Caco-2 (cell line): Measurements from ENCODE around the gene GPM6B. TPM values are rescaled to one million over a fixed set of nuclear protein-coding genes. Genes with fewer than 3 reads are reported as not detected.

Source experiments
- BruUV-seq: library from RNA; stranded (reverse); fragments of 400-500 nt; replicated peaks from 2 replicates; lab custom pipeline; 2021; lab: Mats Ljungman, UMichigan
- CTCF ChIA-PET: fragments of 300-600 bp; sonication (Branson Sonifier 250); formaldehyde crosslinking; loops from one replicate; lab custom pipeline; 2022; ENCODE audit warnings: antibody characterized with exemption; lab: Charles Lee
- POLR2A ChIA-PET: fragments of 300-600 bp; sonication (Branson Sonifier 250); formaldehyde crosslinking; loops from one replicate; lab custom pipeline; 2022; ENCODE audit warnings: antibody characterized with exemption; lab: Charles Lee
- DNase-seq, 2 experiments: peaks; one replicate each; pipeline versions ENCODE4 v3.0.0 to v3.0.0-alpha.2; 2020 to 2022
- H3K27me3 ChIP-seq: replicated peaks from 2 replicates; pipeline ENCODE4 v1.6.0; 2011; ENCODE audit warnings: low read length; ENCODE audit not compliant: control insufficient read depth, insufficient read depth
- H3K36me3 ChIP-seq: 2 replicates; pipeline ENCODE4 v1.5.1; 2011; ENCODE audit warnings: low read length; ENCODE audit not compliant: control insufficient read depth, insufficient read depth
- H3K4me1 ChIP-seq: fragments of 250-450 bp; sonication (Bioruptor Pico); 2 replicates; pipeline ENCODE4 v1.5.1; 2020; ENCODE audit warnings: mild to moderate bottlenecking
- H3K4me3 ChIP-seq: 2 replicates; pipeline ENCODE4 v1.5.1; 2011; ENCODE audit warnings: low read depth, mild to moderate bottlenecking, control low read depth, low read length
- H3K9me3 ChIP-seq: fragments of 250-450 bp; sonication (Bioruptor Pico); 2 replicates; pipeline ENCODE4 v1.5.1; 2020; ENCODE audit warnings: mild to moderate bottlenecking, moderate library complexity
- H3K27ac Mint-ChIP-seq: one replicate; pipeline ENCODE4 v1.8.0; 2022; ENCODE audit warnings: mixed read lengths; ENCODE audit not compliant: unreplicated experiment
- H3K27me3 Mint-ChIP-seq: one replicate; pipeline ENCODE4 v1.8.0; 2022; ENCODE audit warnings: mixed read lengths; ENCODE audit not compliant: insufficient read depth, unreplicated experiment
- H3K36me3 Mint-ChIP-seq: one replicate; pipeline ENCODE4 v1.8.0; 2022; ENCODE audit warnings: mild to moderate bottlenecking, mixed read lengths; ENCODE audit not compliant: insufficient read depth, unreplicated experiment
- H3K4me1 Mint-ChIP-seq: one replicate; pipeline ENCODE4 v1.8.0; 2022; ENCODE audit warnings: low read depth, mixed read lengths; ENCODE audit not compliant: unreplicated experiment
- H3K4me3 Mint-ChIP-seq: one replicate; pipeline ENCODE4 v1.8.0; 2022; ENCODE audit warnings: mild to moderate bottlenecking, moderate library complexity, mixed read lengths; ENCODE audit not compliant: unreplicated experiment
- H3K9me3 Mint-ChIP-seq: one replicate; pipeline ENCODE4 v1.8.0; 2022; ENCODE audit warnings: mixed read lengths; ENCODE audit not compliant: unreplicated experiment
- CTCF ChIP-seq, 2 experiments: fragments of 200-600 bp in 1 of 2; IDR thresholded peaks; 1 replicate in 1 of 2; 2 replicates in 1 of 2; pipeline versions ENCODE4 v1.5.1 to v1.8.0; 2011 to 2022; ENCODE audit warnings: antibody characterized with exemption in 1 of 2, control low read depth in 1 of 2, inconsistent platforms in 1 of 2, low read depth in 1 of 2, low read length in 1 of 2, mild to moderate bottlenecking in 1 of 2, moderate library complexity in 1 of 2; ENCODE audit not compliant: insufficient read depth in 1 of 2, severe bottlenecking in 1 of 2, unreplicated experiment in 1 of 2
- intact Hi-C: fragments of 100-400 bp; cut with micrococcal nuclease; formaldehyde crosslinking; loops from one replicate; pipeline ENCODE4 v1.10.0; 2022; ENCODE audit not compliant: unreplicated experiment
- total RNA-seq: library from RNA; stranded (reverse); gene quantifications from 2 replicates; pipeline ENCODE4 v1.2.3, GENCODE V29; 2022

GPM6B gene
- total RNA-seq, 1 experiment from 2014 or later, result 0.09 TPM

- TF ChIP-seq CTCF (IDR thresholded peaks at IDR 0.05; ENCODE audit: insufficient read depth in 1 of 2, low read depth in 1 of 2, low read length in 1 of 2, severe bottlenecking in 1 of 2, unreplicated experiment in 1 of 2), result no peak
- Mint-ChIP-seq H3K9me3 (no peaks in the 10 kb centered on the region), H3K27me3 (peaks cover 3% of the 10 kb centered on the region), H3K27ac (no peak overlapping the region), H3K36me3 (no peaks in the 10 kb centered on the region), H3K4me3 (no peak overlapping the region), H3K4me1 (no peaks in the 10 kb centered on the region)
- ChIA-PET CTCF (no interaction called here), POLR2A (no interaction called here)
- Histone ChIP-seq H3K36me3 (no peaks in the 10 kb centered on the region), H3K4me3 (no peak overlapping the region), H3K4me1 (no peaks in the 10 kb centered on the region), H3K9me3 (no peaks in the 10 kb centered on the region), H3K27me3 (no peaks in the 10 kb centered on the region)
- DNase-seq, result no peak
- BruUV-seq, result no TSS peak
- intact Hi-C loops, result no loop called here
These were observed 13.8 kb downstream of the GPM6B start for GRCh38 chrX:13803116-13803515.

- no peaks in the 10 kb centered on the region for H3K36me3 Mint-ChIP-seq
- H3K4me1 Mint-ChIP-seq, result no peaks in the 10 kb centered on the region
- H3K27ac Mint-ChIP-seq, result no peak overlapping the region
- no peak overlapping the region for H3K4me3 ChIP-seq
- H3K9me3 Mint-ChIP-seq, result no peaks in the 10 kb centered on the region
- intact Hi-C loops, result no loop called here
- BruUV-seq, result no TSS peak
- no peak for DNase-seq
- no peaks in the 10 kb centered on the region for H3K27me3 ChIP-seq
- no peaks in the 10 kb centered on the region for H3K27me3 Mint-ChIP-seq
- ChIA-PET POLR2A (no interaction called here), CTCF (interaction anchor here (0.6 kb wide), 1 partner anchor 549 kb away, joined by 3 read pairs; no protein-coding TSS in a partner anchor)
- no peaks in the 10 kb centered on the region for H3K4me1 ChIP-seq
- TF ChIP-seq CTCF (IDR thresholded peaks at IDR 0.05; ENCODE audit: insufficient read depth in 1 of 2, low read depth in 1 of 2, low read length in 1 of 2, severe bottlenecking in 1 of 2, unreplicated experiment in 1 of 2), result no peak
- no peaks in the 10 kb centered on the region for H3K36me3 ChIP-seq
- no peak overlapping the region for H3K4me3 Mint-ChIP-seq
- no peaks in the 10 kb centered on the region for H3K9me3 ChIP-seq
These were observed 18.7 kb downstream of the GPM6B start for GRCh38 chrX:13798184-13798583.

GRCh38 chrX:13797512-13797911, 19.4 kb downstream of the GPM6B start:
- H3K4me3 Mint-ChIP-seq, result no peak overlapping the region
- BruUV-seq, result no TSS peak
- Histone ChIP-seq H3K4me3 (no peak overlapping the region), H3K4me1 (no peaks in the 10 kb centered on the region), H3K36me3 (no peaks in the 10 kb centered on the region), H3K9me3 (no peaks in the 10 kb centered on the region), H3K27me3 (no peaks in the 10 kb centered on the region)
- CTCF ChIA-PET, result interaction anchor here (0.6 kb wide), 1 partner anchor 548 kb away, joined by 3 read pairs; no protein-coding TSS in a partner anchor
- no peaks in the 10 kb centered on the region for H3K27me3 Mint-ChIP-seq
- intact Hi-C loops, result no loop called here
- H3K4me1 Mint-ChIP-seq, result no peaks in the 10 kb centered on the region
- no peaks in the 10 kb centered on the region for H3K36me3 Mint-ChIP-seq
- DNase-seq, result no peak
- H3K9me3 Mint-ChIP-seq, result no peaks in the 10 kb centered on the region
- H3K27ac Mint-ChIP-seq, result no peak overlapping the region
- no peak for TF ChIP-seq CTCF (IDR thresholded peaks at IDR 0.05; ENCODE audit: insufficient read depth in 1 of 2, low read depth in 1 of 2, low read length in 1 of 2, severe bottlenecking in 1 of 2, unreplicated experiment in 1 of 2)
- POLR2A ChIA-PET, result no interaction called here
